H1 (cell line): ENCODE measurements around the gene MPEG1. TPM values are rescaled to one million over a fixed set of nuclear protein-coding genes. Genes with fewer than 3 reads are reported as not detected.

Experiments
- CBX5 ChIP-seq: fragments of 300-800, 300-1000 bp; sonication (generic); IDR thresholded peaks from 2 replicates; pipeline ENCODE4 v1.7.1; 2016; ENCODE audit warnings: antibody characterized with exemption, low read length, low read depth
- CBX8 ChIP-seq: fragments of 300-800, 300-1000 bp; sonication (generic); IDR thresholded peaks from 2 replicates; pipeline ENCODE4 v1.7.1; 2016; ENCODE audit warnings: low read depth, low read length, borderline replicate concordance
- CTCF ChIP-seq, 3 experiments: IDR thresholded peaks; 1 replicate in 2 of 3; 2 replicates in 1 of 3; pipeline versions ENCODE4 v1.5.1 to v1.6.1; 2011; ENCODE audit warnings: low read length in 3 of 3, mild to moderate bottlenecking in 3 of 3, inconsistent platforms in 2 of 3, low read depth in 1 of 3, moderate library complexity in 1 of 3; ENCODE audit not compliant: insufficient read depth in 1 of 3; ENCODE audit errors: control extremely low read depth in 1 of 3
- EGR1 ChIP-seq: IDR thresholded peaks from 2 replicates; pipeline ENCODE4 v1.6.1; 2011; ENCODE audit warnings: low read depth, low read length, borderline replicate concordance
- TAF1 ChIP-seq: IDR thresholded peaks from 2 replicates; pipeline ENCODE4 v1.6.1; 2011; ENCODE audit warnings: mild to moderate bottlenecking, low read depth, low read length
- USF2 ChIP-seq: IDR thresholded peaks from 2 replicates; pipeline ENCODE4 v1.6.1; 2011; ENCODE audit warnings: low read length, improper control_type of control experiment
- polyA plus RNA-seq, 7 experiments: library from polyadenylated mRNA; depleted of rRNA in 3 of 7; stranded (reverse) in 5 of 7; unstranded in 2 of 7; fragments of >200 nt in 5 of 7; fragments of 200-250 nt in 2 of 7; gene quantifications; 1 replicate in 5 of 7; 2 replicates in 1 of 7; 4 replicates in 1 of 7; pipeline versions ENCODE4 v1.2.1 to v1.2.3, GENCODE V29; 2011 to 2013; ENCODE audit warnings: missing spikeins in 2 of 7, mixed read lengths in 2 of 7
- total RNA-seq: library from RNA; stranded (reverse); fragmentation: NEBNext Ultra II Directional; extraction: Animal tissue kit (Norgen Biotek cat#: 25700); gene quantifications from 2 replicates; pipeline ENCODE4 v1.2.1, GENCODE V29; 2021

Gene MPEG1
- total and polyA plus RNA-seq, 2 of the 8 experiments (the other 6 are each of a cell fraction or from before 2014, with no cell fraction given): not detected

GRCh38 chr11:59200423-59200746, 12.3 kb downstream of the MPEG1 start (continued):
- TF ChIP-seq CTCF (IDR thresholded peaks at IDR 0.05; ENCODE audit: control extremely low read depth in 1 of 3, insufficient read depth in 1 of 3, low read depth in 1 of 3, low read length in 3 of 3) (no peak), CBX5 (no peak), USF2 (no peak), CBX8 (no peak), TAF1 (no peak), EGR1 (no peak)
